ENCODE data around the gene COG1. TPM values are rescaled to one million over a fixed set of nuclear protein-coding genes. Genes with fewer than 3 reads are reported as not detected.
"Not testable (repeated sequence)": the region's sequence is repeated elsewhere in the genome, so short reads cannot be mapped to it uniquely, and the experiment has no call there.

The COG1 gene
- total RNA-seq: 10 to 100 TPM; 34.8 to 42.5 TPM

- ATAC-seq (peak; percentile 87), DNase-seq (peak; percentile 82 to 91 (median 89))
- peaks cover 0 to 8% of the 10 kb centered on the region in 2 donors for H3K36me3 ChIP-seq (replicated peaks in 1 of 2; ENCODE audit: insufficient read depth in 1 of 2, low read depth in 2 of 2)
- peak within 1 kb of the TSS; percentile 92 to 100 for H3K4me3 ChIP-seq
- H3K4me1 ChIP-seq: peaks cover 32% of the 10 kb centered on the region
- H3K27ac ChIP-seq: peak within 1 kb of the TSS; percentile 89 to 94 (median 92)
- intact Hi-C loops (cut with DNase I): no loop called here
- H3K27me3 ChIP-seq: no peaks in the 10 kb centered on the region
- 1% methylated on average over 7 to 62 of the region's 84 CpGs for WGBS, 2 donors
- peak in 2 of 7 experiments; percentile 3 to 20 for TF ChIP-seq CTCF (IDR thresholded peaks at IDR 0.05)
- peak; percentile 69 to 86 (median 80) for TF ChIP-seq POLR2A (IDR thresholded peaks at IDR 0.05)
- no peaks in the 10 kb centered on the region for H3K9me3 ChIP-seq
Measured at GRCh38 chr17:73192894-73193701, at the start of gene COG1. Gene COG1, plus strand, starts transcription at chr17:73193055. Its CDS starts 15 bp downstream, at chr17:73193070.

- H3K27ac ChIP-seq; H3K36me3 ChIP-seq (replicated peaks in 1 of 2; ENCODE audit: insufficient read depth in 1 of 2, low read depth in 2 of 2); H3K9me3 ChIP-seq; ATAC-seq; H3K4me1 ChIP-seq; H3K4me3 ChIP-seq; DNase-seq; intact Hi-C loops (cut with DNase I); H3K27me3 ChIP-seq: not testable (repeated sequence)
- WGBS, 2 donors: 83 to 87% methylated on average over 3 of the region's 3 CpGs
Measured at GRCh38 chr17:73144209-73144608, 48.6 kb upstream of the COG1 start.

GRCh38 chr17:73145641-73146040 lies 47.2 kb upstream of the COG1 start:
- no peak for DNase-seq
- Histone ChIP-seq H3K4me1 (no peaks in the 10 kb centered on the region), H3K27me3 (no peaks in the 10 kb centered on the region), H3K4me3 (no peak overlapping the region), H3K27ac (no peak overlapping the region), H3K36me3 (replicated peaks in 1 of 2; ENCODE audit: insufficient read depth in 1 of 2, low read depth in 2 of 2) (no peaks in the 10 kb centered on the region), H3K9me3 (peaks cover 0 to 6% (median 0%) of the 10 kb centered on the region in 3 donors)
- ATAC-seq: no peak
- intact Hi-C loops (cut with DNase I): no loop called here
- WGBS, 2 donors: 80 to 90% methylated on average over 2 of the region's 2 CpGs
- no peak for TF ChIP-seq POLR2A (IDR thresholded peaks at IDR 0.05)
- TF ChIP-seq CTCF (IDR thresholded peaks at IDR 0.05): no peak

GRCh38 chr17:73147791-73148190 lies 45.1 kb upstream of the COG1 start:
- H3K4me3 ChIP-seq; H3K36me3 ChIP-seq (replicated peaks in 1 of 2; ENCODE audit: insufficient read depth in 1 of 2, low read depth in 2 of 2); H3K27me3 ChIP-seq; H3K9me3 ChIP-seq; DNase-seq; intact Hi-C loops (cut with DNase I); H3K27ac ChIP-seq; ATAC-seq: not testable (repeated sequence)
- WGBS, 2 donors: 72 to 82% methylated on average over 2 to 6 of the region's 11 CpGs
- peaks cover 13% of the 10 kb centered on the region for H3K4me1 ChIP-seq

GRCh38 chr17:73148540-73149334 lies 44.1 kb upstream of the COG1 start:
- H3K27ac ChIP-seq: no peak overlapping the region
- peaks cover 13% of the 10 kb centered on the region for H3K4me1 ChIP-seq
- WGBS, 2 donors: 74 to 78% methylated on average over 5 to 6 of the region's 6 CpGs
- H3K36me3 ChIP-seq (replicated peaks in 1 of 2; ENCODE audit: insufficient read depth in 1 of 2, low read depth in 2 of 2): no peaks in the 10 kb centered on the region
- intact Hi-C loops (cut with DNase I): no loop called here
- H3K9me3 ChIP-seq: peaks cover 0 to 6% (median 0%) of the 10 kb centered on the region in 3 donors
- no peak overlapping the region for H3K4me3 ChIP-seq
- TF ChIP-seq CTCF (IDR thresholded peaks at IDR 0.05): no peak
- TF ChIP-seq POLR2A (IDR thresholded peaks at IDR 0.05): no peak
- H3K27me3 ChIP-seq: no peaks in the 10 kb centered on the region
- DNase-seq (no peak), ATAC-seq (no peak)

GRCh38 chr17:73150622-73151300 lies 42.1 kb upstream of the COG1 start:
- H3K27me3 ChIP-seq; H3K27ac ChIP-seq; DNase-seq; H3K9me3 ChIP-seq; H3K36me3 ChIP-seq (replicated peaks in 1 of 2; ENCODE audit: insufficient read depth in 1 of 2, low read depth in 2 of 2); intact Hi-C loops (cut with DNase I); ATAC-seq; H3K4me3 ChIP-seq: not testable (repeated sequence)
- 66 to 79% methylated on average over 14 of the region's 14 CpGs for WGBS, 2 donors
- H3K4me1 ChIP-seq: peaks cover 13% of the 10 kb centered on the region

Data from body of pancreas (tissue), 4 donors.